GM19455 (cell line): Measurements from ENCODE around the gene STX11.
"Not testable (repeated sequence)": the region's sequence is repeated elsewhere in the genome, so short reads cannot be mapped to it uniquely, and the experiment has no call there.

Source experiments
- ATAC-seq: cut with Tn5 transposase; IDR thresholded peaks from one replicate; pipeline ENCODE4 v1.9.1; 2021; ENCODE audit not compliant: unreplicated experiment

The STX11 gene

GRCh38 chr6:144149894-144150709 lies at the start of gene STX11:
Gene STX11, plus strand, starts transcription at chr6:144150517. Its CDS starts 36,111 bp downstream, at chr6:144186628.
- ATAC-seq = peak; percentile 68

- no peak for ATAC-seq
These were observed 47.2 kb upstream of the STX11 start for GRCh38 chr6:144103026-144103563.

- ATAC-seq = no peak
These were observed 45.8 kb upstream of the STX11 start for GRCh38 chr6:144104488-144104887.

- ATAC-seq = peak; percentile 79
These were observed 45.3 kb upstream of the STX11 start for GRCh38 chr6:144104898-144105487.

DNA sequence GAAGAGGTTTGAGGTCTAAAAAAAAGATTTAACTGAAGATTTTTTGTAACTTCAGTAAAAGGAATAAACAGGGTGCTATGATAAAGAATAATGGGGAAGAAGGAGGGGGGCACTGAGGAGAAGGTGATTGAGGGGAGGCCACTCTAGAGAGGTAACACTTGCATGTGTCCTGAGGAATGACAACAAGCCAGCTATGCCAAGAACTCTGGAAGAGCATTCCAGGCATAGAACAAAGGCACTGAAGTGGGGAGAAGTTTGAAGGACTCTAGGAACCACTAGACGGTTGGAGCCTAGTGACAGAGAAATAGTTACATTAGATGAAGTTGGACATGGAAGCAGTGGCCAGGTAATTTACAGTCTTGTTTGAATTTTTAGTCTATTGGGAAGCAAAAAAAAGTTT lies 44.1 kb upstream of the STX11 start:
- no peak for ATAC-seq

DNA sequence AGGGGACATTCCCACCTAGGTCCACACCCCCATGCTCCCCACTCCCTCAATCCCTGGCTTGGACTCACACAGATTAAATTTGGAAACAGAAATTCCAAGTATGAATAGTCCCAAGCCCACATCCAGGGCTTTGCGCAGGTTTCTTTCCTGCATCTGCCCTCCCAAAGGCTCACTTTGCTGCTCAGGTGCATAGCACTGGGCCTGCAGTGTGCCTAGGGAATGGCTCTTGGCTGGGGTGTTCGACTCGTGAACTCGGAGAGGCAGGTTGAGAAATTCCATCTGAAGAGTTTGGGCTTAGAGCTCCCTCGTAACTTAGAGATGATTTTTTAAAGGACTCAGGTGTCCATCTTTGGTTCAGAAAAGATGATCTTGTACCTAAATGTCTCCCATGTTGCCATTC lies 40.1 kb upstream of the STX11 start:
- no peak for ATAC-seq

GRCh38 chr6:144113366-144113765 lies 37.0 kb upstream of the STX11 start:
- no peak for ATAC-seq

GRCh38 chr6:144115219-144115618 lies 35.1 kb upstream of the STX11 start:
- no peak for ATAC-seq

DNA sequence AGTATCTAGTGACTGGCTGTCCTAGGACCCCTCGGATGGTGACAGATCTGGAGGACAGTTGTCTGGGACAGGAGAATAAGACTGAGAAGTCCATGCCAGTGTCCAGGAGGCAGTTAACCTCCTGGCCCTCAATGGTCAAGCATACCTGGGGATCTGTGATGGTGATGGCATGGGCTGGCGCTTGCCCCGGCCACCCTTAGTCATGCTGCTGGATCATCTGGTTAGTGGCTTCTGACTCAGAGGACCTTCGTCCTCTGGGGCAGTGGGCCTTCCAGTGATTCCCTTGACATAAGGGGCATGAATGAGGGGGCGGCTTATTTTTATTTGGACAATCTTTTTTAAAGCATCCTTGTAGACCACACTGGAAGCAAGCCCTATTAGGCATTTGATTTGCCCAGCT lies 30.9 kb upstream of the STX11 start:
- ATAC-seq = no peak

GRCh38 chr6:144122861-144123260 lies 27.5 kb upstream of the STX11 start:
- no peak for ATAC-seq

GRCh38 chr6:144123421-144123820 lies 26.9 kb upstream of the STX11 start:
- ATAC-seq = no peak

DNA sequence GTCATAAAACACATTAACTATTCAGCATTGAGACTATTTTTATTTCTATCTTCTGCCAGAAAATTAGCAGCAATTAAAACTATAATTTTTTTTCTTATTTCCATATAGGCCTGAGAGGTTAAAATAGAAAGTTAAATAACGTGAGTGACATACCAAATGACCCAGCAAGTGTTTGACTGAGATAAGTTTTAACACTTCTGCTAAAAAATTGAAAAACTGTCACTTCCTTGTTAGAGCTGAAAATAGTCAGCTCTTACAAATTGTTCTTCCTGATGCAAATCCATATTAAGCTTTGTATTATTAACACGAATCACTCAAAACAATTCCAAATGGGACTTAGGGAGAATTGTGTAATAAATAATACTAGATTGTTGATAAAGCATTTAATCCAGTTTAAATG lies 26.5 kb upstream of the STX11 start:
- ATAC-seq = no peak

DNA sequence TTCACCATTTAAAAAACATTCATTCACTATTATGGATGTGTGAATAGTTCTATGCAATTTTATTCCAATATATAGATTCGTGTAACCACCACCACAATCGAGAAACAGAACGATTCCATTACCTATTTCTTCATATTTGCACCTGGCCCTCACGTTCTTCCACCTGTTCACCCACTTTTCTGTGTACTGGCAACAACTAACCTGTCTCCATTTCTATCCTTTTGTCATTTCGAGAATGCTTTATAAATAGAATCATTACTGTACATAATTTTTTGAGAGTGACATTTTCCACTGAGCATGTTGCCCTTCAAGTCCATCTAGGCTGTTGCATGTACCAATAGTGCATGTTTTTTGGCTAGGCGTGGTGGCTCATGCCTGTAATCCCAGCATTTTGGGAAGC lies 23.2 kb upstream of the STX11 start:
- no peak for ATAC-seq

DNA sequence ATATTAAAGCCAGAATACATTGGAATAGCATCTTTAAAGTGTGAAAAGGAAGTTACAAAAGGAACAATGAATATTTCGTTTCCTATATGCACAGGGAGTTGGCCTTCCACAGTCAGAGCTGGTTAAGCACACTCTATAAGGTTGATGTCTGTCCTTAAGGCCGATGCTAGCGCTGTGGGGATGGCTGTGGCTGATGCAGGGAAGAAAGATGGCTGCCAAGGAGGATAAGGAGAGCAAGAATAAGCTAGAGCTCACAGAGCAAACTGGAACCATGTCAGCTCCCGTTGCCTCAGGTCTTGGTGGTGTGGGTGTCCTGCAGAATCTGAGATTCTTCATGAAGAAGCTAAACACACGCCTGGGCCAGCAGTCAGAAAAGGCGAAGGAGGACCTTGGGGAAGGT lies 20.8 kb upstream of the STX11 start:
- no peak for ATAC-seq

DNA sequence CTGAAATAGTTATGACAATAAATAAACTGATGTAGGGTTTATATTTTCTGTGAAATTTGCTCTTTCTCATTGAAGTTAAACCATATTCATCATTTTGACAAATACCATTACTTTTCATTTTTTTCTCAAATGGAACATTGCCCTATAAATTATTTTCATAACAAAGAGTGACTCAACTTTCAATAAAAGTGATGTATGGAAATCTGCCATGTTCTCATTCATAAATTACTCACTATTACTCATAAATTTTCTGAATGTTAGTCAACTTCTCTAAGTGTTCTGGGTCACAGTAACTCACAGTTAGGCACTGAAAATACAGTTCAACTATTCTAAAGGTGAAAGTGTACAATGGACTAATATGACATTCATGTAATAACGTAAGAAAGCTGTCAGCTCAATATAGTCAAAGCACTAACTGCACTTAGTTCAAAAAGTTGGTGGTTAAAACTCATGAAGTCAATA lies 19.0 kb upstream of the STX11 start:
- no peak for ATAC-seq

GRCh38 chr6:144132167-144132690 lies 18.1 kb upstream of the STX11 start:
- ATAC-seq = not testable (repeated sequence)

DNA sequence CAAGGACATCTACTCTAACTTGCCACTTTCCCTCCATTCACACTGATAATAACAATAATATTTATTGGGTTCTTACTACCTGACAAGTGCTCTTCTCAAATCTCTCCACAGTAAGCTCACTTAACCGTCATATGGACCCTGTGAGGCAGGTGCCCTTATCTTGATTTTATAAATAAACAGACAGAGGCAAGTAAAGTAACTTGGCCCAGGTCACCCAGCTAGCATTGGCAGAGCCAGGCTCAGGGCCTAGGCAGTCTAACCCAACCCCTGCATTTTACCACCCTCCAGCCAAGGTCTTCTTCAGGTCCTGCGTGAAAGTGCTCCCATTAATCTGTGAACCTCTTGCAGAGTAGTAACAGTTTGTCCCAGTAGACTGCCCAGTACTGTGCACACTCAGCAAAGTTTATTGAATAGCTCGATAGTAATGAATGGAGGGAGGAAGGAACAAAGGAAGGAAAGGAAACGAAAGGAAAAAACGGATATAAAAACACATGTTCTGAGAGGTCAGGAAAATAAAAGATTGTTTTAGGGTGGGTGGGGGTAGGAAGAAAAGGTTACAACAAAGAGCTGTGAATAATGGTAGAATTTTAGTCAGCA lies 17.0 kb upstream of the STX11 start:
- ATAC-seq = no peak

GRCh38 chr6:144134176-144134575 lies 16.1 kb upstream of the STX11 start:
- no peak for ATAC-seq

GRCh38 chr6:144134737-144135136 lies 15.6 kb upstream of the STX11 start:
- no peak for ATAC-seq

- ATAC-seq = no peak
These were observed 11.8 kb upstream of the STX11 start for GRCh38 chr6:144138542-144138941.

- no peak for ATAC-seq
These were observed 10.5 kb upstream of the STX11 start for GRCh38 chr6:144139817-144140216.

DNA sequence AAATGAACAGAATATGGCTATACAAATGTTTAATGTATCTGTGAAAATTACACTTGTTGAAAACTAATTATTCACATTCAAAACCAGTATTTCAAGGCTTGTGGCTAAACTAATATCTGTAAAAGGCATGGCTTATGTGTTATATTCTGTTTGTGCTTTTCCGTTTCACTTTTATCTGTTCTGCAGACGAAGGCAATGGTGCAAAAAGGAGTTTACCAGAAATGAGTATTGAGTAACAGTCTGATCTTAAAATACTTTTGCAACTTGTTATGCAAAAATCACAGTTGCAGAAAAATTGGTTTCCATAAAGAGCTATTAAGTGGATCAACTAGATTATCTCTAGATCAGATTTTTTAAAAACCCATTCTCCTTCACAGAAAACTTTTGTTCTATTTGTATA lies 9.4 kb upstream of the STX11 start:
- ATAC-seq = peak; percentile 85
